Ectodermal cell (in vitro differentiated cells): ENCODE measurements around the gene CALHM3.
"Not testable (repeated sequence)": the region's sequence is repeated elsewhere in the genome, so short reads cannot be mapped to it uniquely, and the experiment has no call there.

Source experiments
- H3K27ac ChIP-seq: 2 replicates; pipeline ENCODE4 v1.7.0; 2013; ENCODE audit warnings: mild to moderate bottlenecking, low read depth, low read length; ENCODE audit not compliant: insufficient read depth, poor library complexity, severe bottlenecking
- H3K27me3 ChIP-seq: 2 replicates; pipeline ENCODE4 v1.7.0; 2013; ENCODE audit warnings: mild to moderate bottlenecking, low read length; ENCODE audit not compliant: insufficient read depth, control insufficient read depth, poor library complexity, severe bottlenecking
- H3K36me3 ChIP-seq: one replicate; pipeline ENCODE4 v1.7.0; 2013; ENCODE audit warnings: low read length; ENCODE audit not compliant: control insufficient read depth, insufficient read depth
- H3K4me1 ChIP-seq: one replicate; pipeline ENCODE4 v1.7.0; 2013; ENCODE audit warnings: low read length; ENCODE audit not compliant: control insufficient read depth, insufficient read depth
- H3K4me3 ChIP-seq: 2 replicates; pipeline ENCODE4 v1.7.0; 2013; ENCODE audit warnings: low read depth, low read length, control low read depth; ENCODE audit not compliant: insufficient read depth
- H3K9me3 ChIP-seq: 2 replicates; pipeline ENCODE4 v1.7.0; 2013; ENCODE audit warnings: mild to moderate bottlenecking, low read length, moderate library complexity; ENCODE audit not compliant: control insufficient read depth
- WGBS, 2 experiments: methylation state at CpG; one replicate each; pipeline ENCODE4 v1.1.7; 2013; ENCODE audit warnings: missing lambda C conversion rate in 2 of 2; 5-methylcytosine and 5-hydroxymethylcytosine counted together

Gene CALHM3

GRCh38 chr10:103491729-103492364 is 12.8 kb upstream of the CALHM3 start:
- WGBS, 2 experiments, result 65 to 76% methylated on average over 7 of the region's 7 CpGs
- no peak overlapping the region for H3K4me3 ChIP-seq
- no peak overlapping the region for H3K27ac ChIP-seq
- H3K36me3 ChIP-seq, result no peaks in the 10 kb centered on the region
- peaks cover 3% of the 10 kb centered on the region for H3K4me1 ChIP-seq
- peaks cover 47% of the 10 kb centered on the region for H3K27me3 ChIP-seq
- no peaks in the 10 kb centered on the region for H3K9me3 ChIP-seq

GRCh38 chr10:103490986-103491314 is 11.9 kb upstream of the CALHM3 start:
- WGBS, 2 experiments, result 89 to 91% methylated on average over 1 of the region's 1 CpG
- Histone ChIP-seq H3K4me1 (peaks cover 3% of the 10 kb centered on the region), H3K27me3 (peaks cover 38% of the 10 kb centered on the region), H3K9me3 (no peaks in the 10 kb centered on the region), H3K36me3 (no peaks in the 10 kb centered on the region), H3K4me3 (no peak overlapping the region), H3K27ac (no peak overlapping the region)

- no peak overlapping the region for H3K27ac ChIP-seq
- H3K27me3 ChIP-seq, result peaks cover 3% of the 10 kb centered on the region
- H3K36me3 ChIP-seq, result no peaks in the 10 kb centered on the region
- no peaks in the 10 kb centered on the region for H3K9me3 ChIP-seq
- H3K4me1 ChIP-seq, result no peaks in the 10 kb centered on the region
- 90 to 96% methylated on average over 2 of the region's 2 CpGs for WGBS, 2 experiments
- no peak overlapping the region for H3K4me3 ChIP-seq
These were observed 8.3 kb upstream of the CALHM3 start for GRCh38 chr10:103487410-103487708.

- H3K4me3 ChIP-seq, H3K27me3 ChIP-seq, H3K4me1 ChIP-seq, H3K36me3 ChIP-seq, H3K9me3 ChIP-seq, H3K27ac ChIP-seq: not testable (repeated sequence)
- WGBS, 2 experiments, result 85 to 90% methylated on average over 7 of the region's 8 CpGs
These were observed 7.8 kb upstream of the CALHM3 start for GRCh38 chr10:103486635-103487409.

- H3K4me3 ChIP-seq, result no peak overlapping the region
- WGBS, 2 experiments, result 72 to 74% methylated on average over 12 of the region's 12 CpGs
- H3K27me3 ChIP-seq, result no peaks in the 10 kb centered on the region
These were observed 3.0 kb upstream of the CALHM3 start for GRCh38 chr10:103481974-103482531.

GRCh38 chr10:103480521-103480920 is 1.5 kb upstream of the CALHM3 start:
- Histone ChIP-seq H3K36me3 (no peaks in the 10 kb centered on the region), H3K4me1 (no peaks in the 10 kb centered on the region), H3K27me3 (no peaks in the 10 kb centered on the region), H3K4me3 (no peak overlapping the region), H3K9me3 (no peaks in the 10 kb centered on the region), H3K27ac (no peak overlapping the region)
- WGBS, 2 experiments, result 87 to 91% methylated on average over 5 of the region's 5 CpGs

More at GRCh38 chr10:103481974-103482531, 3.0 kb upstream of the CALHM3 start:
- Histone ChIP-seq H3K27ac (no peak overlapping the region), H3K4me1 (no peaks in the 10 kb centered on the region), H3K36me3 (no peaks in the 10 kb centered on the region), H3K9me3 (no peaks in the 10 kb centered on the region)

- WGBS, 2 experiments, result 92% methylated on average over 22 of the region's 22 CpGs
- no peaks in the 10 kb centered on the region for H3K27me3 ChIP-seq
- no peaks in the 10 kb centered on the region for H3K4me1 ChIP-seq
- H3K9me3 ChIP-seq, result no peaks in the 10 kb centered on the region
- no peaks in the 10 kb centered on the region for H3K36me3 ChIP-seq
- no peak overlapping the region for H3K27ac ChIP-seq
- no peak overlapping the region for H3K4me3 ChIP-seq
These were observed 369 bp downstream of the CALHM3 start for GRCh38 chr10:103478671-103479070.

GRCh38 chr10:103476046-103476768 is 2.8 kb downstream of the CALHM3 start:
- Histone ChIP-seq H3K4me3 (no peak overlapping the region), H3K9me3 (no peaks in the 10 kb centered on the region), H3K27me3 (no peaks in the 10 kb centered on the region), H3K36me3 (no peaks in the 10 kb centered on the region), H3K4me1 (peaks cover 5% of the 10 kb centered on the region), H3K27ac (no peak overlapping the region)
- WGBS, 2 experiments, result 64 to 68% methylated on average over 11 of the region's 11 CpGs

- Histone ChIP-seq H3K4me3 (no peak overlapping the region), H3K4me1 (peaks cover 5% of the 10 kb centered on the region), H3K27ac (no peak overlapping the region), H3K9me3 (no peaks in the 10 kb centered on the region), H3K36me3 (no peaks in the 10 kb centered on the region), H3K27me3 (no peaks in the 10 kb centered on the region)
- WGBS, 2 experiments, result 77 to 79% methylated on average over 4 of the region's 4 CpGs
These were observed 3.6 kb downstream of the CALHM3 start for GRCh38 chr10:103475437-103475836.

- Histone ChIP-seq H3K4me1 (peaks cover 5% of the 10 kb centered on the region), H3K9me3 (no peaks in the 10 kb centered on the region), H3K36me3 (no peaks in the 10 kb centered on the region), H3K27ac (no peak overlapping the region), H3K4me3 (no peak overlapping the region), H3K27me3 (no peaks in the 10 kb centered on the region)
- WGBS, 2 experiments, result 86 to 88% methylated on average over 3 of the region's 3 CpGs
These were observed 5.0 kb downstream of the CALHM3 start for GRCh38 chr10:103474077-103474476.
